KG1 (cell line): ENCODE measurements around the gene NDUFS8.

Experiments
- DNase-seq: peaks from one replicate; lab custom pipeline; 2025; lab: John Stamatoyannopoulos, UW

Gene NDUFS8

GRCh38 chr11:68077617-68078582 lies 47.4 kb downstream of the NDUFS8 start:
- no peak for DNase-seq

- no peak for DNase-seq
Observed at GRCh38 chr11:68080860-68081259, 50.4 kb downstream of the NDUFS8 start.

GRCh38 chr11:68081691-68082090 lies 51.2 kb downstream of the NDUFS8 start:
- DNase-seq: no peak

GRCh38 chr11:68082481-68082880 lies 52.0 kb downstream of the NDUFS8 start:
- DNase-seq: no peak

GRCh38 chr11:68083517-68083916 lies 53.0 kb downstream of the NDUFS8 start:
- DNase-seq: no peak
